Measurements from ENCODE around the gene CDC25B.
"Not testable (repeated sequence)": the region's sequence is repeated elsewhere in the genome, so short reads cannot be mapped to it uniquely, and the experiment has no call there.

Gene CDC25B

DNA sequence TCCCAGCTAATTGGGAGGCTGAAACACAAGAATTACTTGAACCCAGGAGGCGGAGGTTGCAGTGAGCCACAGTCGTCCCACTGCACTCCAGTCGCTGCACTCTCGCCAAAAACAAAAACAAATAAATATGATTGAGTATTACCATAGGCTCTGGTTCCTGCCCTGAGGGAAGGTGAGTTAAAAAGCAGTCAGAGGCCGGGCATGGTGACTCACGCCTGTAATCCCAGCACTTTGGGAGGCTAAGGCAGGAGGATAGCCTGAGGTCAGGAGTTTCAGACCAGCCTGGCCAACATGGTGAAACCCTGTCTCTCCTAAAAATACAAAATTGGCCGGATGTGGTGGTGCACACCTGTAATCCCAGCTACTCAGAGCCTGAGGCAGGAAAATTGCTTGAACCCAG, 44.1 kb downstream of the CDC25B start:
- DNase-seq: not testable (repeated sequence)

DNA sequence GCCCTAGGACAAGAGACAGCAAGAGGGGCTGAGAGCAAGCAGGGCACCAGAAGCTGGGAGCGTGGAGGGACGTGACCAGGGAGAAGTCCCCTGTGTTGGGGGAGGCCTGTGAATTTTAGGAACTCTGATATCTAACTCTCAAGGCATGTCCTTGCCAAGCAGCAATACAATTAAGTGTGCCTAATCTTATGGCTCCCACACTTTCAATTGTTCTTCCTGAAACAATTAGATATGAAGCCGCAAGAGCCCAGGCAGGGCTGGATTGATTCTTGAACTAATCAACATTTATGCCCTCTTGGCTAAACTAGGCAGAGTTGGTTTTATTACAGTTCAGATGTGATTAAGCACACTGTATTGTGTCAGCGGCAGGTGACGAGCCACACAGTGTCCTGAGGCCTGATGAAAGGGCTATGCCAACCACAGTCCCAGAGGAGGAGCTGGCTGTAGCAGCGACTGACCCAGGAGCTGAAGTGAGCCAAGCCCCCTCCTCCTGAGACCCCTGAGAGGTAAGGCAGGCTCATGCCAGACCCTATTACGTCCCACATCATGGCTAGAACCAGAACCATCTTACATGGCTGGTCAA, 46.3 kb downstream of the CDC25B start:
- DNase-seq: no peak

DNA sequence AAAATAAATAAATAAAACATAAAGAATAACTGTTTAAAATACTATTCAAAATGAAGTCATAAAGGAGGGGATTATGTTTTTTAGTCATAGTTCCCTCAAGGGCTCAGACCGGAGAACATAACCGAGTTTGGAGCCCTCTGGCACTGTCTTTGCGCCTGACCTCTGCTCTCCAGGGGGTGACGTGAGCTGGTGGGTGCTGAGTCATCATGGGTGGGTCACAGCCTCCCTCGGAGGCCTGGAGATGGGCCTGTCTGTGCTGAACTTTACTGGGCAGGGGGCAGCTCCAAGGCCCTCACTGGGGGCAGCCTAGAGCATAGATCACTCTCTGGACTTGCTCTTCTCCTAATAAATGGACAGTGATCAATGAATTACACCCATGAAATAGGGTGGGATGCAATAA, 47.4 kb downstream of the CDC25B start:
- DNase-seq: peak; percentile 36

DNA sequence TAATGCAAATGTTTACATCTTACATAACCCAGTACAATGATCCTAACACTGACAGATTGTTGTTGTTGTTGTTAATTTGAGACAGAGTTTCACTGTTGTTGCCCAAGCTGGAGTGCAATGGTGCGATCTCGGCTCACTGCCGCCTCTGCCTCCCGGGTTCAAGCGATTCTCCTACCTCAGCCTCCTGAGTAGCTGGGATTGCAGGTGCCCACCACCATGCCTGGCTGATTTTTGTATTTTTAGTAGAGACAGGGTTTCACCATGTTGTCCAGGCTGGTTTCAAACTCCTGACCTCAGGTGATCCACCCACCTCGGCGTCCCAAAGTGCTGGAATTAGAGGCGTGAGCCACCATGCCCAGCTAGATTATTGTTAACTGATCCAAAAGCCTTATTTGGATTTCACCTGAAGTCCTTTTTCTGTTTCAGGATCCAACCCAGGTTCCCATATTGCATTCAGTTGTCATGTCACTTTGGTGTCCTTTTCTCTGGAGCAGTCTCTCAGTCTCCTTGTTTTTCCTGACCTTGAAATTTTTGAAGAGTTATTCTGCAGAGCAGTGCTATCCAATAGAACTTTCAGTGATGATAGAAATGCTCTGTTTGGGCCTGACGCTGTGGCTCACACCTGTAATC, 48.0 kb downstream of the CDC25B start:
- DNase-seq: not testable (repeated sequence)

DNA sequence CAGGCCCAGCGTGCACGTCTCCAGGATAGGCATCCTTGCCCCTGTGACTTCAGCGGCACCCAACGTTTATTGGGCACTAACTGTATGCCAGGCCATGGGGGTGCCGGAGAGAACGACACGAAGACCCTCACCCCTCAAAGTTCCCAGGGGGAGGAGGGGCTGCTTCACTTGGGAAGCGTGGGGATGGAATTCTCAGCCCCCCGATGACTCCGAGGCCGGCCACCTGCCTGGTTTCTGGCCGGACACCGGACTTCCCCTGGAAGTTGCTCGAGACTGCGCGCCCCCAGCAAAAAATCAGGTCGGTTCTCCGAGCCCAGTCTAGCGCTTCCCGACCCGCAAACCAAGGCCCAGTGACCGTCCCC, 50.2 kb downstream of the CDC25B start:
- DNase-seq: no peak

DNA sequence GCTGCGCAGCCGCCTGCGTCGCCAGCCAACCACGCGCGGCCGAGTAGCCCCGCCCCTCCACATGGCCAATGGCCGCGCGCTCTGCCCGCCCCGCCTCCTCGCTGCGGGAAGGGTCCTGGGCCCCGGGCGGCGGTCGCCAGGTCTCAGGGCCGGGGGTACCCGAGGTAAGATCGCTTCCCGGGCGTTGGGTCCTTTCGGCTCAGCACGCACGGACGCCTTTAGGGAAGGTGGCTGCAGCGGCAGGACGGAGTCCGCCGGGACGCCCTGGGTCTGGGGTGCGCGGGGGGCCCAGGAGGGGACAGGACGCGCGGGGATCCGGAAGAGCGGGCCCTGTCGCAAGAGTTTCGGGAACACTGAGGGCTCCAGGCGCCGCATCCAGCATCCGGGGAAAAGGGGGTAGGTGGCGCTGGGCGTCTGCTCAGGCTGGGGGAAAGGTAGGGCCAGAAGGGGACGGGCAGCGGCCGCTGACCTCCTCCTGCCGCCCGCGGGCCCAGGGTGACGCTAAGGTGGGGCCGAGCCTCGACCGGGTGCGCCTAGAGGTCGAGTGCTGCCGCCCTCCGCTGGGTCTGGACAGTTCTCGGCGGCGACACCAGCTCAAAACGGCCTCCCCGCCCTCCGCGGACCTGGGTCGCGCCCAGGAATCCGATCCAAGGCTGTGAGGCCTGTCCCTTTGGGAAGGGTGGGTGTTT, 50.8 kb downstream of the CDC25B start, which contains the start of gene MAVS:
MAVS (plus strand) TSS at position 95 of the 689 bp plus-strand sequence. CDS start 7,791 bp downstream, outside the sequence.
- peak; percentile 73 for DNase-seq

DNA sequence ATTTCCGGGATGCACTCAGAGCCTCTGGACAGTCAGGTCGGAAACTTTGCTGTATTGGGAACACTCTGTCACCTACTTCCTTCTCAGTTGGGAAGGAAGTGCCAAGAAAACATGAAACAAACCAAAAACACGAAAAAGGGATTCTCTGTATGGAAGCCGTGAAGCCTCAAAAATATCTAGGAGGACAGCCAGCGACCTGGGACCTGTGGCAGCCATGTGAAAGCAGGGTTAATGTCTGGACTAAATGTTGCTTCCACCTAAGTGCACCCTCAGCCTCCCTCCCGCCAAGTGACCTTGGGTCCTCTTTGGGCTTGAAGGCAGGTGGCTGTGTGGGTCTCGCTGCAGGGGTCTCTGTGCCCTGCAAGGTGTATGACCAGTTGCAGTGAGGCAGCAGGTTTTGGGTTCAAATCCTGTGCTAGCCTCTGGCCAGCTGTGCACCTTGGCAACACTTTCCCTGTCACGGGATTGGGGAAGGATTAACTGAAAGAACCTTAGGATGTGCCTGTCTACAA, 51.4 kb downstream of the CDC25B start:
- DNase-seq: peak; percentile 10

DNA sequence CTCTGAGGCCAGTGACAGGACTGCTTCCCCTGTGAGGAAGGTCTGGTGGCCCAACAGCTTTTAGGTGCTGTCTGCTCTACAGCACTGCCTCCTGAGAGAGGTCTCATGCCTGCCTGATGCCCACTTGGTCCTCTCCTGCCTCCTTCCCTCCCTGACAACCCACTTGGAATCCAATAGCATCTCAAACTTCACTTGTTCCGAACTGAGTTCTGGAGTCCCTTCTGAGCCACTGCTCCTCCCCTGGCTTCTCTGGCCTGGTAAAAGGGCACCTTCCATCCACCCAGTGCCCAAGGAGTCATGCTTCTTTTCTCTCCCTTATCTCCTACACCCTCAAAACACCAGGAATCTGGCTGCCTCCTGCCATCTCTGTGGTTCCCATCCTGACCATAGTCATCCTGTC, 52.5 kb downstream of the CDC25B start:
- no peak for DNase-seq

DNA sequence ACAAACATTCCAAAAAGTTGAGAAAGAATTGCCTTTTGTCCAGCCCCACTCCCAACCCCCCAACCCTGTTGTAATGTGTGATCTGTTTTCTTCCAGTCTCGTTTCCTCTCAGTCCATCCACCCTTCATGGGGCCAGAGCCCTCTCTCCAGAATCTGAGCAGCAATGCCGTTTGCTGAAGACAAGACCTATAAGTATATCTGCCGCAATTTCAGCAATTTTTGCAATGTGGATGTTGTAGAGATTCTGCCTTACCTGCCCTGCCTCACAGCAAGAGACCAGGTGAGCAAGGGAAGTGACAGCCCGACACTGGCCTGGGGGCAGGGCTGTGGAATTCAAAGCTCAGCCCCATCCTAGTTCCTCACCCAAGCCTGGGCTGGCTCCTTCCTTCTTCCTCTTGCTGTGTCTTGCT, 58.4 kb downstream of the CDC25B start:
- no peak for DNase-seq

Data from fibroblast of upper back skin (primary cell).